K562 (cell line): ENCODE data around the gene HAUS1. TPM values are rescaled to one million over a fixed set of nuclear protein-coding genes. Genes with fewer than 3 reads are reported as not detected.

Experiments used
- ATAC-seq: fragments of 200-7000 bp; cut with Tn5 transposase; 3 replicates; pipeline ENCODE4 v1.9.1; 2020; ENCODE audit warnings: moderate library complexity
- BruUV-seq: library from RNA; stranded (reverse); fragments of 400-500 nt; replicated peaks from 2 replicates; lab custom pipeline; 2021; lab: Mats Ljungman, UMichigan
- CTCF ChIA-PET: fragments of 300-600 bp; formaldehyde crosslinking; extraction: SDS; loops from one replicate; lab custom pipeline; 2021; ENCODE audit warnings: low intra/inter-chr PET ratio; lab: Yijun Ruan, JAX
- POLR2A ChIA-PET: fragments of 300-600, 350-650 bp; sonication (Branson Sonifier 250); formaldehyde crosslinking; extraction: SDS; loops from one replicate; lab custom pipeline; 2021; ENCODE audit warnings: antibody characterized with exemption, inconsistent platforms; lab: Yijun Ruan, JAX
- DNase-seq, 4 experiments: peaks; one replicate each; pipeline versions ENCODE4 v3.0.0 to v3.0.0-alpha.2; 2011 to 2018; ENCODE audit warnings: low spot score in 3 of 4, mixed read lengths in 3 of 4; ENCODE audit errors: extremely low read depth in 1 of 4
- FAIRE-seq: peaks from 2 replicates; lab custom pipeline; 2011; peaks lifted over from hg19 to GRCh38; lab: Jason Lieb, UNC
- H2AFZ ChIP-seq: 2 replicates; pipeline ENCODE4 v1.6.0; 2011; ENCODE audit warnings: low read depth, low read length, control low read depth, inconsistent platforms
- H3K27ac ChIP-seq: fragments of 200-600 bp; 3 replicates; pipeline ENCODE4 v1.8.0; 2011; ENCODE audit warnings: low read depth, mild to moderate bottlenecking, control low read depth, inconsistent platforms, low read length, moderate library complexity, mixed read lengths; ENCODE audit errors: extremely low read depth
- H3K27me3 ChIP-seq, 2 experiments: fragments of 300-600 bp in 1 of 2; 2 replicates in 1 of 2; 3 replicates in 1 of 2; pipeline versions ENCODE4 v1.6.0 to v1.8.0; 2011; ENCODE audit warnings: inconsistent platforms in 2 of 2, low read length in 2 of 2, mild to moderate bottlenecking in 1 of 2, mixed read lengths in 1 of 2, moderate library complexity in 1 of 2; ENCODE audit not compliant: control insufficient read depth in 2 of 2, insufficient read depth in 2 of 2
- H3K36me3 ChIP-seq: fragments of 300-600 bp; 3 replicates; pipeline ENCODE4 v1.8.0; 2011; ENCODE audit warnings: mild to moderate bottlenecking, low read length, inconsistent platforms; ENCODE audit not compliant: control insufficient read depth, insufficient read depth
- H3K4me1 ChIP-seq, 2 experiments: fragments of 200-600 bp in 1 of 2; replicated peaks in 1 of 2; 2 replicates in 1 of 2; 3 replicates in 1 of 2; pipeline versions ENCODE4 v1.5.1 to v1.8.0; 2011; ENCODE audit warnings: inconsistent platforms in 2 of 2, low read length in 2 of 2, mild to moderate bottlenecking in 1 of 2, mixed read lengths in 1 of 2, moderate library complexity in 1 of 2; ENCODE audit not compliant: control insufficient read depth in 2 of 2, insufficient read depth in 2 of 2
- H3K4me2 ChIP-seq: 2 replicates; pipeline ENCODE4 v1.6.1; 2011; ENCODE audit warnings: low read length, control low read depth, inconsistent platforms, mixed read lengths; ENCODE audit not compliant: insufficient read depth
- H3K4me3 ChIP-seq: fragments of 200-600 bp; sonication (generic), shearing (Covaris generic); 2 replicates; pipeline ENCODE4 v1.5.1; 2016; ENCODE audit warnings: control low read depth, inconsistent platforms
- H3K79me2 ChIP-seq: fragments of 200-600 bp; 3 replicates; pipeline ENCODE4 v1.8.0; 2011; ENCODE audit warnings: low read length, inconsistent platforms; ENCODE audit not compliant: control insufficient read depth, insufficient read depth
- H3K9ac ChIP-seq, 2 experiments: 2 replicates each; pipeline versions ENCODE4 v1.6.0 to v1.6.1; 2011; ENCODE audit warnings: low read depth in 2 of 2, low read length in 2 of 2, control low read depth in 1 of 2, inconsistent platforms in 1 of 2, mild to moderate bottlenecking in 1 of 2, mixed read lengths in 1 of 2; ENCODE audit not compliant: insufficient read depth in 1 of 2
- H3K9me1 ChIP-seq: one replicate; pipeline ENCODE4 v1.6.0; 2011; ENCODE audit warnings: inconsistent platforms, mild to moderate bottlenecking, low read length, moderate library complexity; ENCODE audit not compliant: control insufficient read depth, insufficient read depth
- H3K9me3 ChIP-seq: replicated peaks from 2 replicates; pipeline ENCODE4 v1.5.1; 2011; ENCODE audit warnings: low read depth, low read length, inconsistent platforms; ENCODE audit not compliant: control insufficient read depth, insufficient read depth
- H4K20me1 ChIP-seq: replicated peaks from 2 replicates; pipeline ENCODE4 v1.6.1; 2011; ENCODE audit warnings: low read length, inconsistent platforms, mixed read lengths; ENCODE audit not compliant: control insufficient read depth, insufficient read depth
- SAP30 ChIP-seq: fragments of 200-600 bp; sonication (generic); IDR thresholded peaks from 2 replicates; pipeline ENCODE4 v1.6.1; 2012; ENCODE audit warnings: borderline replicate concordance, low read depth, mild to moderate bottlenecking, moderate library complexity, low read length, control low read depth, inconsistent platforms; ENCODE audit not compliant: insufficient read depth, poor library complexity, severe bottlenecking
- SLC30A9 ChIP-seq: fragments of 250-450 bp; sonication (Bioruptor Pico); IDR thresholded peaks from 2 replicates; pipeline ENCODE4 v1.8.0; 2022; ENCODE audit warnings: mild to moderate bottlenecking, moderate library complexity
- TAF15 ChIP-seq: fragments of 200-400 bp; formaldehyde crosslinking; IDR thresholded peaks from 2 replicates; pipeline ENCODE4 v1.6.1; 2017; ENCODE audit warnings: mild to moderate bottlenecking, low read depth, low read length, moderate library complexity
- ZNF146 ChIP-seq: IDR thresholded peaks from one replicate; pipeline ENCODE4 v1.6.1; 2018; ENCODE audit warnings: missing compliant biosample characterization; ENCODE audit not compliant: unreplicated experiment
- ZNF174 ChIP-seq: fragments of 250-450 bp; sonication (Bioruptor Pico); IDR thresholded peaks from 2 replicates; pipeline ENCODE4 v1.4.0; 2020; ENCODE audit warnings: mild to moderate bottlenecking
- WGBS: fragments of 100-300 bp; shearing (Covaris generic); methylation state at CpG from one replicate; pipeline ENCODE4 v1.1.6; 2016; ENCODE audit warnings: low coverage, mixed read lengths; ENCODE audit not compliant: insufficient coverage; ENCODE audit errors: missing lambda C conversion rate; 5-methylcytosine and 5-hydroxymethylcytosine counted together
- in situ Hi-C: fragments of 300-500 bp; cut with MboI; formaldehyde crosslinking; loops from 4 replicates; pipeline ENCODE4 v1.15.0; 2018; ENCODE audit warnings: inconsistent platforms, mixed read lengths
- intact Hi-C: fragments of 100-400 bp; cut with micrococcal nuclease; formaldehyde crosslinking; loops from 2 replicates; pipeline ENCODE4 v1.14.2; 2022
- polyA plus RNA-seq, 8 experiments: library from polyadenylated mRNA; depleted of rRNA in 4 of 8; stranded (reverse) in 5 of 8; unstranded in 3 of 8; fragments of >200 nt; fragmentation: Nextera tagmentation in 2 of 8; fragmentation: Illumina TruSeq in 1 of 8; extraction: Ambion mirVana in 2 of 8; extraction: Trizol in 1 of 8; gene quantifications; 2 replicates each; pipeline versions ENCODE4 v1.2.1 to v1.2.3, GENCODE V29; 2011 to 2014; ENCODE audit warnings: inconsistent platforms in 1 of 8, missing spikeins in 1 of 8
- total RNA-seq, 7 experiments: library from RNA; depleted of rRNA in 6 of 7; stranded (reverse); fragments of >200 nt in 6 of 7; fragmentation: Illumina TruSeq in 2 of 7; extraction: Trizol in 2 of 7; gene quantifications; 2 replicates each; pipeline versions ENCODE4 v1.2.1 to v1.2.3, GENCODE V29; 2011 to 2021; ENCODE audit warnings: low replicate concordance in 1 of 7
- TF ChIP-seq, protein P1 (sequence below): sonication (generic); formaldehyde crosslinking; IDR thresholded peaks from 2 replicates; pipeline ENCODE4 v1.8.1; 2022; ENCODE audit warnings: missing genetic modification reagents
- TF ChIP-seq, protein P2 (sequence below): fragments of 250-450 bp; sonication (Bioruptor Pico); IDR thresholded peaks from 2 replicates; pipeline ENCODE4 v1.4.0; 2020

HAUS1 gene
- total and polyA plus RNA-seq, 9 of the 15 experiments (the other 6 are each of a cell fraction or from before 2014, with no cell fraction given) = 45.6 to 135 (median 76.3) TPM

DNA sequence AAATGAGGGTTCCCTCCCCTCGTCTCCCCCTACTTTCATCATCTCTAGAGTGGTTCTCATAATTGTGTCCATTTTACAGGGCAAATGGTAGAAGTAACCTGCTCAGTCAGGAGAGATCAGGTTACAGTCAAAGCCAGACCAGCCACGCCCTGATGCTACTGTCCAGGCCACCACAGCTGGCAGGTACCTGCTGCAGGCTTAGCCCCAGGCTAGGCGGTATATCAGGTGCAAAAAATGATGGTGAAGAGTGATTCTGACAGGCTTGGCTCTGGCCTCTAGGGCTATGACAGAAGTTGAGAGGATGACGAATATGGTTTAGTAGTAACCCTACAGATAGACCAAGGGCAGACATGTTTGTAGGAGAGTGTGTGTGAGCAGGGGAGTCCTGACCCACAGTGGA, 67.1 kb downstream of the HAUS1 start:
- Histone ChIP-seq H3K27me3 (no peaks in the 10 kb centered on the region), H3K9ac (no peak overlapping the region), H3K79me2 (peaks cover 25% of the 10 kb centered on the region), H4K20me1 (peaks cover 9% of the 10 kb centered on the region; the same call in 1 of the 2 replicates), H2AFZ (no peak overlapping the region), H3K4me3 (no peak overlapping the region), H3K9me1 (no peaks in the 10 kb centered on the region), H3K36me3 (peaks cover 3% of the 10 kb centered on the region; the same call in 1 of the 3 replicates), H3K9me3 (no peaks in the 10 kb centered on the region), H3K27ac (no peak overlapping the region), H3K4me2 (no peak overlapping the region), H3K4me1 (peaks cover 14 to 32% of the 10 kb centered on the region in 2 experiments; a peak in 4 of 5 replicates)
- FAIRE-seq = no peak
- WGBS = 63% methylated on average over 4 of the region's 4 CpGs
- ATAC-seq = no peak
- intact Hi-C loops (loop anchor here (5.0 kb wide), 2 partner anchors 106 to 121 kb away; no protein-coding TSS in a partner anchor), in situ Hi-C loops (no loop called here)
- DNase-seq = no peak
- BruUV-seq = no TSS peak
- POLR2A ChIA-PET = interaction anchor here (1.8 kb wide), 1 partner anchor 12 kb away, joined by 3 read pairs; no protein-coding TSS in a partner anchor
- CTCF ChIA-PET = no interaction called here
- TF ChIP-seq ZNF146 (CRISPR knock-in tag) = no peak
- no peak for TF ChIP-seq SAP30
- no peak for TF ChIP-seq TAF15
- TF ChIP-seq, protein P1, sequence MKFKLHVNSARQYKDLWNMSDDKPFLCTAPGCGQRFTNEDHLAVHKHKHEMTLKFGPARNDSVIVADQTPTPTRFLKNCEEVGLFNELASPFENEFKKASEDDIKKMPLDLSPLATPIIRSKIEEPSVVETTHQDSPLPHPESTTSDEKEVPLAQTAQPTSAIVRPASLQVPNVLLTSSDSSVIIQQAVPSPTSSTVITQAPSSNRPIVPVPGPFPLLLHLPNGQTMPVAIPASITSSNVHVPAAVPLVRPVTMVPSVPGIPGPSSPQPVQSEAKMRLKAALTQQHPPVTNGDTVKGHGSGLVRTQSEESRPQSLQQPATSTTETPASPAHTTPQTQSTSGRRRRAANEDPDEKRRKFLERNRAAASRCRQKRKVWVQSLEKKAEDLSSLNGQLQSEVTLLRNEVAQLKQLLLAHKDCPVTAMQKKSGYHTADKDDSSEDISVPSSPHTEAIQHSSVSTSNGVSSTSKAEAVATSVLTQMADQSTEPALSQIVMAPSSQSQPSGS = no peak
- TF ChIP-seq SLC30A9 (CRISPR knock-in tag) = no peak
- TF ChIP-seq, protein P2, sequence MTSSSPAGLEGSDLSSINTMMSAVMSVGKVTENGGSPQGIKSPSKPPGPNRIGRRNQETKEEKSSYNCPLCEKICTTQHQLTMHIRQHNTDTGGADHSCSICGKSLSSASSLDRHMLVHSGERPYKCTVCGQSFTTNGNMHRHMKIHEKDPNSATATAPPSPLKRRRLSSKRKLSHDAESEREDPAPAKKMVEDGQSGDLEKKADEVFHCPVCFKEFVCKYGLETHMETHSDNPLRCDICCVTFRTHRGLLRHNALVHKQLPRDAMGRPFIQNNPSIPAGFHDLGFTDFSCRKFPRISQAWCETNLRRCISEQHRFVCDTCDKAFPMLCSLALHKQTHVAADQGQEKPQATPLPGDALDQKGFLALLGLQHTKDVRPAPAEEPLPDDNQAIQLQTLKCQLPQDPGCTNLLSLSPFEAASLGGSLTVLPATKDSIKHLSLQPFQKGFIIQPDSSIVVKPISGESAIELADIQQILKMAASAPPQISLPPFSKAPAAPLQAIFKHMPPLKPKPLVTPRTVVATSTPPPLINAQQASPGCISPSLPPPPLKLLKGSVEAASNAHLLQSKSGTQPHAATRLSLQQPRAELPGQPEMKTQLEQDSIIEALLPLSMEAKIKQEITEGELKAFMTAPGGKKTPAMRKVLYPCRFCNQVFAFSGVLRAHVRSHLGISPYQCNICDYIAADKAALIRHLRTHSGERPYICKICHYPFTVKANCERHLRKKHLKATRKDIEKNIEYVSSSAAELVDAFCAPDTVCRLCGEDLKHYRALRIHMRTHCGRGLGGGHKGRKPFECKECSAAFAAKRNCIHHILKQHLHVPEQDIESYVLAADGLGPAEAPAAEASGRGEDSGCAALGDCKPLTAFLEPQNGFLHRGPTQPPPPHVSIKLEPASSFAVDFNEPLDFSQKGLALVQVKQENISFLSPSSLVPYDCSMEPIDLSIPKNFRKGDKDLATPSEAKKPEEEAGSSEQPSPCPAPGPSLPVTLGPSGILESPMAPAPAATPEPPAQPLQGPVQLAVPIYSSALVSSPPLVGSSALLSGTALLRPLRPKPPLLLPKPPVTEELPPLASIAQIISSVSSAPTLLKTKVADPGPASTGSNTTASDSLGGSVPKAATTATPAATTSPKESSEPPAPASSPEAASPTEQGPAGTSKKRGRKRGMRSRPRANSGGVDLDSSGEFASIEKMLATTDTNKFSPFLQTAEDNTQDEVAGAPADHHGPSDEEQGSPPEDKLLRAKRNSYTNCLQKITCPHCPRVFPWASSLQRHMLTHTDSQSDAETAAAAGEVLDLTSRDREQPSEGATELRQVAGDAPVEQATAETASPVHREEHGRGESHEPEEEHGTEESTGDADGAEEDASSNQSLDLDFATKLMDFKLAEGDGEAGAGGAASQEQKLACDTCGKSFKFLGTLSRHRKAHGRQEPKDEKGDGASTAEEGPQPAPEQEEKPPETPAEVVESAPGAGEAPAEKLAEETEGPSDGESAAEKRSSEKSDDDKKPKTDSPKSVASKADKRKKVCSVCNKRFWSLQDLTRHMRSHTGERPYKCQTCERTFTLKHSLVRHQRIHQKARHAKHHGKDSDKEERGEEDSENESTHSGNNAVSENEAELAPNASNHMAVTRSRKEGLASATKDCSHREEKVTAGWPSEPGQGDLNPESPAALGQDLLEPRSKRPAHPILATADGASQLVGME = no peak
- TF ChIP-seq ZNF174 (CRISPR knock-in tag) = no peak
